Posterior cingulate gyrus (tissue), 11 donors: ENCODE measurements around the gene FGGY.
"Not testable (repeated sequence)": the region's sequence is repeated elsewhere in the genome, so short reads cannot be mapped to it uniquely, and the experiment has no call there.

Experiments
- DNase-seq, 10 donors: peaks; one replicate each; pipeline versions ENCODE4 v3.0.0 to v3.0.0-alpha.2; 2020 to 2021; ENCODE audit warnings: mixed read lengths in 3 of 10
- intact Hi-C: fragments of 100-400 bp; cut with DNase I; formaldehyde crosslinking; loops from one replicate; pipeline ENCODE4 v1.15.1; 2023

Gene FGGY

DNA sequence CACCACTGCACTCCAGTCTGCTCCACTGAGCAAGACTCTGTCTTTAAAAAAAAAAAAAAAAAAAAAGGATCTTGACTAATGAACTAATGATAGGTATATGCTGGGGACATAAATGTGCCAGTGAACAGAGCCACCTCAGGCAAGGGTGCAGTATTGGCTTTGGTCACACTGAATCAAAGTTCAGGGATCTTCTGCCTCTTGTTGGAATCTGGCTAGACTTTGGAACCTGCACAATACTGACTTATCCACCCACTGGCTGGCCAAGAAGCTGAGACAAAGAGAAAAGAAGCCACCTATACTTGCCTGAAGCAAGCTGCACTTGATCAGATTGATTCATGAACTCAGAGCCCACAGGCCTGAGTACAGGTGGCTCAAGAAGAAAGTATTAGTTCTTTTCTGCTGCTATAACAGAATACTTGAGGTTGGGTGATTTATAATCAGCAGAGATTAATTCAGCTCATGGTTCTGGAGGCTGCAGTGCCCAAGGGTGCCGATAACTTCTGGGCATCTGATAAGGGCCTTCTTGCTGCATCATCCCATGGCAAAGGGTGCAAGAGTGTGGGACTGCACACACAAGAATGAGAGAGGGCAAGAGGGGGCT is 172.0 kb downstream of the FGGY start:
- no peak for DNase-seq
- intact Hi-C loops = no loop called here

- DNase-seq, intact Hi-C loops: not testable (repeated sequence)
Observed at GRCh38 chr1:59471991-59472570, 175.2 kb downstream of the FGGY start.

- intact Hi-C loops = no loop called here
- DNase-seq = no peak
Observed at GRCh38 chr1:59473831-59474230, 176.9 kb downstream of the FGGY start.

- no peak for DNase-seq
- intact Hi-C loops = no loop called here
Observed at GRCh38 chr1:59474496-59474895, 177.6 kb downstream of the FGGY start.

DNA sequence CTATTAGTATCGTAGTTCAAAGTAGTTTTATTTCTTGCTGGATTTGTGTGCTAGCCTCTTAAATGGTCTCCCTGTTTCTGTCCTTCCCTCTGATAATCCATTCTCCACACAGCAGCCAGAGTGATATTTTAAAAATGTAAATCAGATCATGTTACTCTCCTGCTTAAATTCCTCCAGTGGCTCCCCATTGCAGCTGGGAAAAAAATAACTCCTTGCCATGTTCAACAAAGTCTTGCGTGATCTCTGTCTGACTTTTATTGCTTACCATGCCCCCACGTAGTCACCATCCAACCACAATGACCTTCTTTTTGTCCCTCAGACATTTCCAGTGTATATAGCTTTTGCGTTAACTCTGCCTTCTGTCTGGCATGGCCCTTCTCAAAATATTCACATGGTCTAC is 178.8 kb downstream of the FGGY start:
- DNase-seq = no peak
- intact Hi-C loops = no loop called here

DNA sequence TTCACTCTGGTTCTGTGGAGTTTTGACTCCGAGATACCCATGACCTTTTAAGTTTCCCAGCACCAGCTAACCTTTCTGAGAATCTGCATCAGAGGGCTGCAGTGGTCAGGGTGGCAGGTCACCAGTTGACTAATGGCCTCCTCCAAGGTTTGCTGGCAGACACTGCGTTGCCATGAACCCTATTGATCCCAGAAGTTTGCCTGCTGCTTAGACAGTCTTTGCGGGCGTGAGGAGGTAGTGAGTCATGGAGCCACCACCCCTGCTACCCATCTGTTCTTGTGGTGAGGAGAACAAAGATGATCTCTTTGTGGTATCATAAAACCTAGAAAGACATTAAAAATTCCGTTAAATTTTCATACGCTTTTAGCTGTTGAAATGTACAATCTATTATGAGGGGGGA is 180.4 kb downstream of the FGGY start:
- DNase-seq = peak in 3 of 10 donors; percentile 65 to 83 (median 83)
- intact Hi-C loops = no loop called here

DNA sequence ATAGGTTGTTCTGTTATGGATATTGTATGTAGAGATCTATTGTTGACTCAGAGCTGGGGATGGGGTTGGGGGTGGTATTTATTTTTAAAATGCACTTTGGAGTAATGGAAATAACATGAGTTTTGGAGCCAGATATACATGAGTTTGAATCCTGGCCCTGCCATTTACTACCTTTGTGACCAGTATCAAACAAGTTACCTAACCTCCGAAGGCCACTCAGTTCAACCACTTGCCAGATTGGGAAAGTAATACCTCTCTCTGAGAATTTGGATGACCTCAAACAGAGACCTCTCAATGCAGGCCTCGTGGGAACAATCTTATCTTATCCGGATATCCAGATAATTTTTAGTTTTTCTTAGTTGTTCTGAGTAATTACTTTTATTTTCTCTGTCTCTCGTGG is 181.0 kb downstream of the FGGY start:
- intact Hi-C loops = no loop called here
- no peak for DNase-seq

DNA sequence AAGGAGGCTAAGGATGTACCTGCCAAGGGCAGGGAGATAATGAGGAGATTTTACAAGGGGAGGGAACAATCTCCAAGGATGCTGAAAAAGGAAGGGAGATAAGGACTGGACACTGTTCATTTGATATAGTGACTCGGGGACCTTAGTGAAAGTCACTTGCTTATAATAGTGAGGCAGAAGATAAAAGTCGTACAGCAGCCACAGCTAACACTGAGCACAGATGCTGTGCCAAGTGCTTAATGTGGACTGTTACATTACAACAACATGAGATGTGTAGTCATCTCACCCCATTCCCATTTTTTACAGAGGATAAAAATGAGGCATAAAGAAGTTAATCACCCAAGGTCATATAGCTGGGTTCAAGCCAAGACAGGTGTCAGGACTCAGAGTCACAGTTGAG is 181.9 kb downstream of the FGGY start:
- intact Hi-C loops = no loop called here
- DNase-seq = no peak

GRCh38 chr1:59480188-59480888 is 183.4 kb downstream of the FGGY start:
- intact Hi-C loops = no loop called here
- DNase-seq = no peak

DNA sequence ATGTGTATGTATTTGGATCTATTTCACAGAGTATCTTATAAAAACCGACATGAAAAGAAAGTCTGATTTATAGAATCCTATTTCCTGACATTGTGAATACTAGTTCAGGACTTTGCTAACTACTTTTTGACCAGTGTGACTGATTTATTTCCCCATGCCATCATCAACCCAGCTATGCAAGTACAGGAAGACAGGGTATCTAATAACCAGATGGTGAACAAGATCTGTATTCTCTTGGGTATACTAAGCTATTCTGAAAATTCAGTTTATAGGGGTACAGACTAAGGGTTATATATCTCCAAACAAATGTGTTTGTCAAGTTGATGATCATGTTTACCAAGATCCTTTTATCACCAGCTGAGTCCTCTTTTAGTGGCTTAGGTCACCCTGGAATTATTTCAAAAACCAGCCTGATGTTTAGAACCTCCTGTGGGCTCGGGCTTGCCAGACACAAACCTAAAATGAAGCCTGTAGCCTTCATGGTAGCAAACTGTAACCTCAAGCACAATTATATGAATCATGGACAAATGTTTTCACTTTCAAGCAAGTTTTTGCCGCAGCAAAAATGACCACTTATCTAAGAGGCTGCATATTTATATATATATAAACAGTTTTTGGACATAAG is 185.1 kb downstream of the FGGY start:
- intact Hi-C loops = no loop called here
- no peak for DNase-seq

GRCh38 chr1:59482986-59483385 is 186.1 kb downstream of the FGGY start:
- intact Hi-C loops = no loop called here
- DNase-seq = no peak

- intact Hi-C loops = no loop called here
- no peak for DNase-seq
Observed at GRCh38 chr1:59484096-59484495, 187.2 kb downstream of the FGGY start.

DNA sequence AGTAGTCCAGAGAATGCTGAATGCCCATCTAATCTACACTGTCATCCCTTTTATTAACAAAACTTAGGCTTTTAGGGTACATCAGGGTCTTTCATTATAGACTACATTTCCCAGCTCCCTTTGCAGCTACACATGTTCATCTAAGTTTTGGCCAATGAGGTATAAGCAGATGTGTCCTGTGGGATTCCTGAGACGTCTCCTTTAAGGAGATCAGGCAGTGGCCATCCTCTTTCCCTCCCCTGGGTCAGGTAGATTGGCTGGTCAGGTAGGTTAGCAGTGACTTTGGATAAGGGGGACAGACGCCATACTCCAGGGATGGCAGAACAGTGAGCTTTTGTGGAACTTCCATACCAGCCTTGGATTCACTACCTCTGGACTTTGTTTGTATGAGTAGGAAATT is 188.3 kb downstream of the FGGY start:
- no peak for DNase-seq
- intact Hi-C loops = no loop called here

GRCh38 chr1:59485949-59486348 is 189.1 kb downstream of the FGGY start:
- intact Hi-C loops = no loop called here
- DNase-seq = no peak

GRCh38 chr1:59486615-59487014 is 189.7 kb downstream of the FGGY start:
- no peak for DNase-seq
- intact Hi-C loops = no loop called here

GRCh38 chr1:59487335-59488031 is 190.6 kb downstream of the FGGY start:
- no peak for DNase-seq
- intact Hi-C loops = no loop called here

- no peak for DNase-seq
- intact Hi-C loops = no loop called here
Observed at GRCh38 chr1:59492500-59492899, 195.6 kb downstream of the FGGY start.

GRCh38 chr1:59494145-59494833 is 197.4 kb downstream of the FGGY start:
- intact Hi-C loops = no loop called here
- DNase-seq = peak in 1 of 10 donors; percentile 59

- DNase-seq, intact Hi-C loops: not testable (repeated sequence)
Observed at GRCh38 chr1:59496156-59496555, 199.3 kb downstream of the FGGY start.

DNA sequence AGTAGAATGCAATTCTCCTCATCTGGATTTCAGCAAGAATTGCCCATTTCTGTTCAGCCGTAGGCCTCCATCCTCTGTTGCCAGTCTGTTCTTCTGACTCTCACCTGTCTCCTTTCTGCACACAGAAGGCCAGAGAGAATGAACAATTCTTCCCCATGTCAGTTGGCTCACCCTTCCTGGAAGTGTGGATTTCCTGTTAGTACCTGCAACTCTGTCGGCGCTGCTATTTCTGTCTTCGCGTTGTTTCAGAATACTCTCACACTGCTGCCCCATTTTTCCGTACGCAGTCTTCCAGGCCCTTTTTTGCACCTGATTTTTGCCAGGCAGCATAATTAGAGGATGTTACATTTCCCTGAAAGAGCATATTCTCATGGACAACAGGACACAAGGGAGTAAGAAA is 200.7 kb downstream of the FGGY start:
- no peak for DNase-seq
- intact Hi-C loops = no loop called here

- intact Hi-C loops = no loop called here
- no peak for DNase-seq
Observed at GRCh38 chr1:59498640-59499039, 201.7 kb downstream of the FGGY start.
